Natural killer cell (primary cell): Measurements from ENCODE around the gene CLDN9. TPM values are rescaled to one million over a fixed set of nuclear protein-coding genes. Genes with fewer than 3 reads are reported as not detected.

ENCODE experiments used
- ATAC-seq, 3 donors: fragments of 150-1000 bp in 2 of 3; fragments of 200-7000 bp in 1 of 3; cut with Tn5 transposase; 1 replicate in 1 of 3; 2 replicates in 2 of 3; pipeline ENCODE4 v1.10.0; 2021; ENCODE audit warnings: mild to moderate bottlenecking in 2 of 3, moderate library complexity in 2 of 3
- DNase-seq, 2 donors: peaks; one replicate each; pipeline versions ENCODE4 v3.0.0 to v3.0.0-alpha.2; 2013 to 2021; ENCODE audit warnings: mixed read lengths in 1 of 2
- H3K27ac ChIP-seq: one replicate; pipeline ENCODE4 v1.5.1; 2013; ENCODE audit warnings: mild to moderate bottlenecking, low read length
- H3K27me3 ChIP-seq: one replicate; pipeline ENCODE4 v1.6.1; 2013; ENCODE audit warnings: low read length; ENCODE audit not compliant: control insufficient read depth, insufficient read depth
- H3K36me3 ChIP-seq: one replicate; pipeline ENCODE4 v1.6.1; 2013; ENCODE audit warnings: low read length; ENCODE audit not compliant: control insufficient read depth, insufficient read depth
- H3K4me1 ChIP-seq: one replicate; pipeline ENCODE4 v1.6.1; 2013; ENCODE audit warnings: low read length; ENCODE audit not compliant: control insufficient read depth, insufficient read depth
- H3K4me3 ChIP-seq: one replicate; pipeline ENCODE4 v1.5.1; 2013; ENCODE audit warnings: low read length
- H3K9me3 ChIP-seq: one replicate; pipeline ENCODE4 v1.6.1; 2013; ENCODE audit warnings: low read length; ENCODE audit not compliant: control insufficient read depth, insufficient read depth
- H3K27ac Mint-ChIP-seq, 2 donors: one replicate each; pipeline ENCODE4 v1.8.0; 2022; ENCODE audit warnings: mild to moderate bottlenecking in 2 of 2, mixed read lengths in 2 of 2, moderate library complexity in 1 of 2
- H3K27me3 Mint-ChIP-seq, 2 donors: one replicate each; pipeline ENCODE4 v1.8.0; 2022; ENCODE audit warnings: low read depth in 2 of 2, mixed read lengths in 2 of 2
- H3K36me3 Mint-ChIP-seq: one replicate; pipeline ENCODE4 v1.8.0; 2022; ENCODE audit warnings: mixed read lengths
- H3K4me1 Mint-ChIP-seq, 2 donors: one replicate each; pipeline ENCODE4 v1.8.0; 2022; ENCODE audit warnings: mixed read lengths in 2 of 2
- H3K4me3 Mint-ChIP-seq: one replicate; pipeline ENCODE4 v1.8.0; 2022; ENCODE audit warnings: mild to moderate bottlenecking, moderate library complexity, mixed read lengths
- H3K9me3 Mint-ChIP-seq, 2 donors: one replicate each; pipeline ENCODE4 v1.8.0; 2022; ENCODE audit warnings: mixed read lengths in 2 of 2
- WGBS: methylation state at CpG from one replicate; pipeline ENCODE4 v1.1.7; 2013; ENCODE audit warnings: missing lambda C conversion rate; ENCODE audit not compliant: insufficient coverage; 5-methylcytosine and 5-hydroxymethylcytosine counted together
- intact Hi-C: fragments of 100-400 bp; cut with micrococcal nuclease; formaldehyde crosslinking; loops from one replicate; pipeline ENCODE4 v1.14.2; 2022
- total RNA-seq, 4 donors: library from RNA; stranded (reverse); fragments of 120-200 nt in 1 of 4; gene quantifications; one replicate each; pipeline versions ENCODE4 v1.2.3 to v1.2.4, GENCODE V29; 2013 to 2022
- TF ChIP-seq, protein P1 (sequence below): fragments of 200-600 bp; IDR thresholded peaks from one replicate; pipeline ENCODE4 v1.8.0; 2022; ENCODE audit warnings: antibody characterized with exemption

The CLDN9 gene
- total RNA-seq, 3 donors from 2014 or later (not counting 1 experiment from before 2014, with no cell fraction given), result 0.34 to 0.35 TPM; not detected in 1

DNA sequence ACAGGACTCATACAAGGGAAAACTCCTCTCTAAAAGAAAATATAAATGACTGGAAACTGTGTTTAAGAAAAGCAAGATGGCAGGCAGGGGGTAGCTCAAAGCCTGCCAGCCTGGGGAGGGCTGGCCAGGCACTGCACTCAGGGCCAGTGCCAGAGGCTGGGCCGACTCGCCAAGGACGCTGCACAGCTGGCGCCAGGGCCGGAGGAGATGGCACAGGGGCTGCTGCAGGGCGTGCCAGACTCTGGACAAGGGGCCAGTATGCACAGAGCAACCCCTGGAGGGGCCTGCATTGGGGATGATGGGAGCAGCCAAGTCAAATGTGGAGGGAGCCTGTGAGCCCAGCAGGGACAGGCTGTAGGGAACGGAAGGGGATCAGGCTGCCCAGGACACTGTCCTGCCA lies 36.5 kb upstream of the CLDN9 start:
- no peaks in the 10 kb centered on the region for H3K9me3 Mint-ChIP-seq

DNA sequence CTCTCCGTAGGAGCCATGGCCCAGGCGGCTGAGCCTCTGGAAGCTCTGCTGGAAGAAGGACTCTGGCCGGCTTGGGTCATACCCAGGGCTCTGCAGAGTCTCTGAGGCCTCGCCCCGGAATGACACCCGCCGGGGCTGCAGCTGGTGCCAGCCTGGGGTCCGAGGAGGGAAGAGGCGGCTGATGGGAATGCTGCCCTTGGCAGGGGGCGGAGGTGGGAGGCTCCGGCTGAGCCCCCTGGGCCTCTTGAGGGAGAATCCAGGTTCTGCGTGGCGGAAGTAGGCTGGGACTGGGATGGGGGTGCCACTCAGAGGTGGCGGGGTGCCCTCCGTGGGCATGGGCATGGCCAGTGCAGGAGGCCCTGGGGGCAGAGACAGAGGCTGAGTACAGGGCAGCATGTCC lies 36.0 kb upstream of the CLDN9 start:
- H3K27ac Mint-ChIP-seq, result no peak overlapping the region

More for the DNA sequence above, 36.5 kb upstream of the CLDN9 start:
- H3K36me3 ChIP-seq, result no peaks in the 10 kb centered on the region
- H3K4me1 ChIP-seq, result peaks cover 12% of the 10 kb centered on the region
- H3K4me3 Mint-ChIP-seq, result no peak overlapping the region
- H3K27ac ChIP-seq, result no peak overlapping the region
- H3K36me3 Mint-ChIP-seq, result no peaks in the 10 kb centered on the region
- H3K4me1 Mint-ChIP-seq, result peaks cover 0 to 7% of the 10 kb centered on the region in 2 donors
- TF ChIP-seq, protein P1, sequence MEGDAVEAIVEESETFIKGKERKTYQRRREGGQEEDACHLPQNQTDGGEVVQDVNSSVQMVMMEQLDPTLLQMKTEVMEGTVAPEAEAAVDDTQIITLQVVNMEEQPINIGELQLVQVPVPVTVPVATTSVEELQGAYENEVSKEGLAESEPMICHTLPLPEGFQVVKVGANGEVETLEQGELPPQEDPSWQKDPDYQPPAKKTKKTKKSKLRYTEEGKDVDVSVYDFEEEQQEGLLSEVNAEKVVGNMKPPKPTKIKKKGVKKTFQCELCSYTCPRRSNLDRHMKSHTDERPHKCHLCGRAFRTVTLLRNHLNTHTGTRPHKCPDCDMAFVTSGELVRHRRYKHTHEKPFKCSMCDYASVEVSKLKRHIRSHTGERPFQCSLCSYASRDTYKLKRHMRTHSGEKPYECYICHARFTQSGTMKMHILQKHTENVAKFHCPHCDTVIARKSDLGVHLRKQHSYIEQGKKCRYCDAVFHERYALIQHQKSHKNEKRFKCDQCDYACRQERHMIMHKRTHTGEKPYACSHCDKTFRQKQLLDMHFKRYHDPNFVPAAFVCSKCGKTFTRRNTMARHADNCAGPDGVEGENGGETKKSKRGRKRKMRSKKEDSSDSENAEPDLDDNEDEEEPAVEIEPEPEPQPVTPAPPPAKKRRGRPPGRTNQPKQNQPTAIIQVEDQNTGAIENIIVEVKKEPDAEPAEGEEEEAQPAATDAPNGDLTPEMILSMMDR, result no peak
- H3K27me3 Mint-ChIP-seq, result no peaks in the 10 kb centered on the region
- DNase-seq (no peak), ATAC-seq (no peak)
- H3K4me3 ChIP-seq, result no peak overlapping the region
- no peaks in the 10 kb centered on the region for H3K27me3 ChIP-seq
- H3K9me3 ChIP-seq, result no peaks in the 10 kb centered on the region
- H3K27ac Mint-ChIP-seq, result no peak overlapping the region
- 97% methylated on average over 7 of the region's 7 CpGs for WGBS
- intact Hi-C loops, result no loop called here

DNA sequence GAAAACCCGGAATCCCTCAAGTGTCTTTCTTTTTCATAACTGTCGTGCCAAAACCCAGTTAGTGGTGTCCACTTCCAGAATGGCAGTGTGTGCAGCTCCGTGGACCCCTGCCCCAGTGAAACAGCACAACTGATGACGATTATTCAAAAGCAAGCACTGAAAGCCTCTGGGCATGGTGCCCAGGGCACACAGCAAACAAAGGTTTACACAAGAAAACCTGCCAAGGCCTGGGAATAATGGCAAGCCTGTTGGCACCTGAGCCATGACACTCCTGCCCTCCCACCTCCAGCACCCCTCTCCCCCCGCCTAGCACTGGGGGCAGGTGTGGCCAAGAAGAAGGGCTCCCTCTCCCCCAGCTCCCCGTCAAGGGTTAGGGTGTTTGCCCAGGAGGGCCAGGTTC lies 35.3 kb upstream of the CLDN9 start:
- H3K9me3 Mint-ChIP-seq, result no peaks in the 10 kb centered on the region
- ATAC-seq, result no peak
- no peaks in the 10 kb centered on the region for H3K36me3 ChIP-seq
- peaks cover 15% of the 10 kb centered on the region for H3K4me1 ChIP-seq
- no peaks in the 10 kb centered on the region for H3K27me3 Mint-ChIP-seq
- H3K4me3 ChIP-seq, result no peak overlapping the region
- no peak overlapping the region for H3K27ac Mint-ChIP-seq
- H3K9me3 ChIP-seq, result no peaks in the 10 kb centered on the region
- no peaks in the 10 kb centered on the region for H3K27me3 ChIP-seq
- WGBS, result 94% methylated on average over 5 of the region's 6 CpGs
- no peak overlapping the region for H3K27ac ChIP-seq
- H3K36me3 Mint-ChIP-seq, result no peaks in the 10 kb centered on the region
- H3K4me3 Mint-ChIP-seq, result no peak overlapping the region
- H3K4me1 Mint-ChIP-seq, result peaks cover 0 to 11% of the 10 kb centered on the region in 2 donors
- TF ChIP-seq, protein P1, result no peak
- no peak for DNase-seq
- intact Hi-C loops, result no loop called here

More for the DNA sequence above, 36.0 kb upstream of the CLDN9 start:
- Mint-ChIP-seq H3K36me3 (no peaks in the 10 kb centered on the region), H3K27me3 (no peaks in the 10 kb centered on the region), H3K4me3 (no peak overlapping the region), H3K4me1 (peaks cover 0 to 8% of the 10 kb centered on the region in 2 donors), H3K9me3 (no peaks in the 10 kb centered on the region)
- Histone ChIP-seq H3K9me3 (no peaks in the 10 kb centered on the region), H3K4me1 (peaks cover 15% of the 10 kb centered on the region), H3K4me3 (no peak overlapping the region), H3K27me3 (no peaks in the 10 kb centered on the region), H3K36me3 (no peaks in the 10 kb centered on the region), H3K27ac (no peak overlapping the region)
- intact Hi-C loops, result no loop called here
- DNase-seq (no peak), ATAC-seq (no peak)
- TF ChIP-seq, protein P1, result no peak
- 93% methylated on average over 15 of the region's 15 CpGs for WGBS

DNA sequence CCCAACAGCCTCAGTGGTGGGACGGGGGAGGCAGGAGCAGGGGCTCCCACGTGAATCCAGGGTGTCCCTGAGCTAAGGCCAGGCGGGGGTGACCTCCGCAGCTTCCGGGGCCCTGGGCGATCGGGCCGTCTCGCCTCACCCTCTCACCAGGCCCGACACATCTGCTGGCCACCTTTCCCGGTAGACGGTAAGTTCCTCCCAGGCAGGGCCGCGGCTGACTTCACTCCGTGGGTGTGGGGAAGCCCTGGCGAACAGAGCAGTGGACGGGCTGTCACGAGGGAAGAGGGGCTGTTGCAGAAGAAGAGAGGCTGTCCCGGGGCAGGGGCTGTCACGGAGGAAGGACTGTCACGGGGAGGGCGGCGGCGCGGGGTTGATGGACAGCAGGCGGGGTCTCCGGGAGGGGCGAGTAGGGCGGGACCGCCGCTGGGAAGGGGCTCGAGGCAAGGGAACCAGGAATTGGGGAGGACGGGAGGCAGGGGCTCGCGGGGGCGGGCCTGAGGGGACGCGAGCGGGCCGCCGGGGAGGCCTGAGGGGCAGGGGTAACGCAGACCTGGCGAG lies 33.0 kb upstream of the CLDN9 start:
- no peaks in the 10 kb centered on the region for H3K27me3 ChIP-seq
- no peaks in the 10 kb centered on the region for H3K9me3 ChIP-seq
- no peaks in the 10 kb centered on the region for H3K27me3 Mint-ChIP-seq
- no peak for ATAC-seq
- intact Hi-C loops, result no loop called here
- 10% methylated on average over 43 of the region's 43 CpGs for WGBS
- TF ChIP-seq, protein P1, result no peak
- peak overlapping the region; percentile 28 for H3K4me3 ChIP-seq
- peaks cover 0 to 11% of the 10 kb centered on the region in 2 donors for H3K4me1 Mint-ChIP-seq
- no peak overlapping the region for H3K27ac Mint-ChIP-seq
- DNase-seq, result peak in 1 of 2 donors; percentile 21
- H3K4me1 ChIP-seq, result peaks cover 27% of the 10 kb centered on the region
- no peaks in the 10 kb centered on the region for H3K36me3 ChIP-seq
- no peaks in the 10 kb centered on the region for H3K36me3 Mint-ChIP-seq
- peak overlapping the region; percentile 9 for H3K4me3 Mint-ChIP-seq
- H3K9me3 Mint-ChIP-seq, result no peaks in the 10 kb centered on the region
- H3K27ac ChIP-seq, result no peak overlapping the region
